Right ventricle myocardium inferior (tissue), 1 donor: ENCODE results near the gene SGMS1. TPM values are rescaled to one million over a fixed set of nuclear protein-coding genes. Genes with fewer than 3 reads are reported as not detected.
"Not testable (repeated sequence)": the region's sequence is repeated elsewhere in the genome, so short reads cannot be mapped to it uniquely, and the experiment has no call there.

Experiments
- ATAC-seq: fragments of 200-7000 bp; cut with Tn5 transposase; one replicate; pipeline ENCODE4 v1.9.1; 2020; ENCODE audit warnings: mild to moderate bottlenecking, moderate library complexity
- DNase-seq: peaks from one replicate; pipeline ENCODE4 v3.0.0; 2021; ENCODE audit errors: missing footprints
- intact Hi-C: fragments of 100-400 bp; cut with DNase I; formaldehyde crosslinking; loops from one replicate; pipeline ENCODE4 v1.11.0; 2022
- total RNA-seq: library from RNA; stranded (reverse); fragmentation: NEBNext Ultra II Directional; extraction: Animal tissue kit (Norgen Biotek cat#: 25700); gene quantifications from one replicate; pipeline ENCODE4 v1.2.1, GENCODE V29; 2021
- donor health status: DM: no; HTN: yes; CAD: no; lungs with severe emphysema.

Gene SGMS1
- total RNA-seq, 1 donor from 2014 or later: 23.1 TPM

- DNase-seq (no peak), ATAC-seq (no peak)
- intact Hi-C loops: no loop called here
These were observed 49.5 kb downstream of the SGMS1 start for GRCh38 chr10:50574305-50574704.

- DNase-seq (no peak), ATAC-seq (no peak)
- intact Hi-C loops: no loop called here
These were observed 51.7 kb downstream of the SGMS1 start for GRCh38 chr10:50572017-50572491.

- ATAC-seq, intact Hi-C loops: not testable (repeated sequence)
These were observed 55.0 kb downstream of the SGMS1 start for GRCh38 chr10:50568750-50569149.

GRCh38 chr10:50567384-50567783 lies 56.4 kb downstream of the SGMS1 start:
- intact Hi-C loops: no loop called here
- ATAC-seq (no peak), DNase-seq (no peak)

More at GRCh38 chr10:50568750-50569149, 55.0 kb downstream of the SGMS1 start:
- not testable (repeated sequence) for DNase-seq

GRCh38 chr10:50566150-50566549 lies 57.6 kb downstream of the SGMS1 start:
- intact Hi-C loops: no loop called here

GRCh38 chr10:50565301-50566083 lies 58.3 kb downstream of the SGMS1 start:
- intact Hi-C loops: no loop called here
- no peak for DNase-seq
- no peak for ATAC-seq

More at GRCh38 chr10:50566150-50566549, 57.6 kb downstream of the SGMS1 start:
- ATAC-seq (no peak), DNase-seq (no peak)

GRCh38 chr10:50563906-50564305 lies 59.9 kb downstream of the SGMS1 start:
- ATAC-seq (no peak), DNase-seq (no peak)
- intact Hi-C loops: no loop called here

- intact Hi-C loops: no loop called here
- DNase-seq (no peak), ATAC-seq (no peak)
These were observed 61.9 kb downstream of the SGMS1 start for GRCh38 chr10:50561816-50562215.

GRCh38 chr10:50561266-50561665 lies 62.5 kb downstream of the SGMS1 start:
- DNase-seq (no peak), ATAC-seq (peak; percentile 85)
- intact Hi-C loops: no loop called here

GRCh38 chr10:50560370-50560769 lies 63.4 kb downstream of the SGMS1 start:
- intact Hi-C loops: no loop called here
- ATAC-seq: no peak
- DNase-seq: no peak

- intact Hi-C loops: loop anchor here (10.0 kb wide), 1 partner anchor 234 kb away; no protein-coding TSS in a partner anchor
- DNase-seq (no peak), ATAC-seq (peak; percentile 61)
These were observed 65.4 kb downstream of the SGMS1 start for GRCh38 chr10:50558371-50558770.

GRCh38 chr10:50557130-50557682 lies 66.5 kb downstream of the SGMS1 start:
- ATAC-seq (no peak), DNase-seq (no peak)
- intact Hi-C loops: loop anchor here (10.0 kb wide), 1 partner anchor 232 kb away; no protein-coding TSS in a partner anchor

- intact Hi-C loops: loop anchor here (10.0 kb wide), 1 partner anchor 232 kb away; no protein-coding TSS in a partner anchor
- ATAC-seq: no peak
- no peak for DNase-seq
These were observed 67.3 kb downstream of the SGMS1 start for GRCh38 chr10:50556237-50557120.

- intact Hi-C loops: loop anchor here (2.0 to 10.0 kb wide), 2 partner anchors 68 to 230 kb away; partner anchors contain the start of gene SGMS1
- no peak for DNase-seq
- peak; percentile 60 for ATAC-seq
These were observed 68.7 kb downstream of the SGMS1 start for GRCh38 chr10:50554995-50555568.

GRCh38 chr10:50554376-50554994 lies 69.3 kb downstream of the SGMS1 start:
- DNase-seq: no peak
- intact Hi-C loops: loop anchor here (2.0 to 10.0 kb wide), 2 partner anchors 68 to 230 kb away; partner anchors contain the start of gene SGMS1
- no peak for ATAC-seq

- intact Hi-C loops: loop anchor here (10.0 kb wide), 1 partner anchor 228 kb away; no protein-coding TSS in a partner anchor
- ATAC-seq: no peak
- DNase-seq: no peak
These were observed 70.8 kb downstream of the SGMS1 start for GRCh38 chr10:50552771-50553535.

GRCh38 chr10:50552308-50552707 lies 71.4 kb downstream of the SGMS1 start:
- peak; percentile 35 for ATAC-seq
- DNase-seq: no peak
- intact Hi-C loops: loop anchor here (10.0 kb wide), 1 partner anchor 228 kb away; no protein-coding TSS in a partner anchor
